Measurements from ENCODE around the gene CRY1.
A peak's percentile ranks its signal among the peaks of the same experiment; 100 is the strongest.

The CRY1 gene

DNA sequence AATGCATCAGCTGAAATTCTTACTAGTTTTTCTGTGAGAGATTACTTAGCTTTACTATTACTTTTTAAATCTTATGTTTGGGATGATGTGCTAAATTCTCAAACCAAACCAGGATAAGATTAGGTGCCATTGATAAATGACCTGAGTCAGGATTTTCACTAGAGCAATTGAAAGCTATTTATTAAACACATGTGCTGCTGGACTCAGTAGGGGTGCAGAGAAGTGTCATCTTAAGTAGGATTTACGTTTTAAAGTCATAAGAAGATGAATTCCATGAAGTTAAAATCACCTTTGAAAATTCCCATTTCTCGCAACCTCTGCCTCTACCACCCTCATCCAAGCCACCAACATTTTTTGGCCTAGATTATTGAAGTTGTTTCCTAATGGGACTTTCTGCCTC is 128.8 kb downstream of the CRY1 start:
- FAIRE-seq (no peak), DNase-seq (ENCODE audit: insufficient read length, low spot score) (no peak)
- TF ChIP-seq, protein P1, sequence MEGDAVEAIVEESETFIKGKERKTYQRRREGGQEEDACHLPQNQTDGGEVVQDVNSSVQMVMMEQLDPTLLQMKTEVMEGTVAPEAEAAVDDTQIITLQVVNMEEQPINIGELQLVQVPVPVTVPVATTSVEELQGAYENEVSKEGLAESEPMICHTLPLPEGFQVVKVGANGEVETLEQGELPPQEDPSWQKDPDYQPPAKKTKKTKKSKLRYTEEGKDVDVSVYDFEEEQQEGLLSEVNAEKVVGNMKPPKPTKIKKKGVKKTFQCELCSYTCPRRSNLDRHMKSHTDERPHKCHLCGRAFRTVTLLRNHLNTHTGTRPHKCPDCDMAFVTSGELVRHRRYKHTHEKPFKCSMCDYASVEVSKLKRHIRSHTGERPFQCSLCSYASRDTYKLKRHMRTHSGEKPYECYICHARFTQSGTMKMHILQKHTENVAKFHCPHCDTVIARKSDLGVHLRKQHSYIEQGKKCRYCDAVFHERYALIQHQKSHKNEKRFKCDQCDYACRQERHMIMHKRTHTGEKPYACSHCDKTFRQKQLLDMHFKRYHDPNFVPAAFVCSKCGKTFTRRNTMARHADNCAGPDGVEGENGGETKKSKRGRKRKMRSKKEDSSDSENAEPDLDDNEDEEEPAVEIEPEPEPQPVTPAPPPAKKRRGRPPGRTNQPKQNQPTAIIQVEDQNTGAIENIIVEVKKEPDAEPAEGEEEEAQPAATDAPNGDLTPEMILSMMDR (IDR thresholded peaks at IDR 0.05; ENCODE audit: insufficient read depth, missing control alignments), result no peak

DNA sequence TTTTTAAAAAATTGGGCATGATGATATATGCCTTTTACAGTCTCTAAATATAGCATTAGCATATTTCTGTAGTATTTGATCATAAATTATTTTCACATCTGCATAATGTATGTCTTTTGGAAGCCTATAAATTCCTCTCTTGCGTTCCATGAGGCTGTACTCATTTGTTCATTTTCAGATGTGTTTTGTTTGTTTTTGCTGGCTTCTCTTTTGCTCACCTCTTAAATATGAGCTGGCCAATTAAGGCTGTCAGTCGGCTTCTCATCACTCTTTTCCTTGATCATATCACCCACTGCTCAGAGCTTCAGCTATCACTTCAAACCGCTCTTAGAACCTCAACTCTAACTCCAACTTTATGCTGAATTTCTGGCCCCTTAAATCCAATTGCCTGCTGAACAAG is 131.1 kb downstream of the CRY1 start:
- no peak for FAIRE-seq
- TF ChIP-seq, protein P1 (IDR thresholded peaks at IDR 0.05; ENCODE audit: insufficient read depth, missing control alignments), result no peak
- no peak for DNase-seq (ENCODE audit: insufficient read length, low spot score)

DNA sequence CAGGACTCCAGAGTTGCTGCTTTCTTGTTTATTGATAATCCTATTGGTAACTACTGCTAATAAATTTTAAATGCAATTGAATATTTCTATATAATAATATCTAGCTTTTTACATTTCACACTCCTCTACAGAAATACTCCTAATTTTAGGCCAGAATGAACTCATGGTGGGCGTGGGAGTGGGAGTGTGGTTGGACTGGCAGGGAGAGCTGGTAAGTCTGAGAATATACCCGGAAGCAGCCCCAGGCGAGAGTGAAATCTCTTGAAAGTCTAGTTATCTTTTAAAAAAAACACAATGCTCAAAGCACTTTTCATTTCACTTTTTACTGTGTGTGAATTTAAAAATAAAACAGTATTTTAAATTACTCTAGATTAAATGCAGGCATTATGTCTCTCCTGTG is 132.9 kb downstream of the CRY1 start:
- FAIRE-seq (no peak), DNase-seq (ENCODE audit: insufficient read length, low spot score) (no peak)
- TF ChIP-seq, protein P1 (IDR thresholded peaks at IDR 0.05; ENCODE audit: insufficient read depth, missing control alignments), result no peak

DNA sequence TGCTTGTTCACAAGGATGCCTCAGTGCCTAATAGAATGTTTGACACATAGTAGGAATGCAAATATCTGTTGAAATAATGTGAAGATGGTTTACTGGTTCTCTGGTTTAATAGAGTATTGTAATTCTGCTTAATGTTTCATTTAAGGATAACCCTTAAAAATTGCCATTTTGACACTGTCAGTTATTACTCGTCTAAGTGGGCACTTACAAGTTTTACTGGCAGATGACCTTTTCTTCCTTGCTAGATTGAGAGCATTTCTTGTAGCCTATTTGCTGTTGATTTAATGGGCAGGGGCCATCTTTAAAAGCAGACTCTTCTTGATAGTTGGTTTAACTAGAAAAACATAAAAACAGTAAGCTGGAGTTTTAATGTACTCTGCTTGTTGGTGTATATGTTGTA is 135.8 kb downstream of the CRY1 start:
- DNase-seq (ENCODE audit: insufficient read length, low spot score) (no peak), FAIRE-seq (no peak)
- TF ChIP-seq, protein P1 (IDR thresholded peaks at IDR 0.05; ENCODE audit: insufficient read depth, missing control alignments), result no peak

DNA sequence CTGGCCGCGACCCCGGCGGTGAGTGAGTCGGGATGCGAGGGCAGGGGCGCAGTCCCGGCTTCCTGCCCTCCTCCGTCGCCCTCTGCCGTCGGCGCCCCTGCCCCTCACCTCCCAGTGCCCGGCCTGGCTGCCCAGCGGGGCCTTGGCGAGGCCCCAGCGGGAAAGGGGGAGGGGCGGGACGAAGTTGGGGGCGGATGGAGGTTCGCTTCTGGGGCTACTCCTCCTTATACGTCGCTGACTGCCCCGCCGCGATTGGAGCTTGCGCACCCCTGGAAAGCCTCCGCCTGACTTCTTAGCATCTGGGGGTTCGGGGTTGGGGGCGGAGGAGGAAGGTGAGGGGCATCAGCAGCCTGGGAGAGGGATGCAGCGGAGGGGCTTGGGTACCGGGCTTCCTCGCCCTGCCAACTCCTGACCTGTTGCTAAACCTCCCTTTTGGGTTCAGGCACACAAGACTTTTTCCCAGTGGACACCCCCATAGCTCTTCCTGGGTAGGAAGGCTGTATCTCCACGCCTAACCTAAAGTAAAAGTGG is 137.2 kb downstream of the CRY1 start:
- TF ChIP-seq, protein P1 (IDR thresholded peaks at IDR 0.05; ENCODE audit: insufficient read depth, missing control alignments), result no peak
- DNase-seq (ENCODE audit: insufficient read length, low spot score) (no peak), FAIRE-seq (no peak)

DNA sequence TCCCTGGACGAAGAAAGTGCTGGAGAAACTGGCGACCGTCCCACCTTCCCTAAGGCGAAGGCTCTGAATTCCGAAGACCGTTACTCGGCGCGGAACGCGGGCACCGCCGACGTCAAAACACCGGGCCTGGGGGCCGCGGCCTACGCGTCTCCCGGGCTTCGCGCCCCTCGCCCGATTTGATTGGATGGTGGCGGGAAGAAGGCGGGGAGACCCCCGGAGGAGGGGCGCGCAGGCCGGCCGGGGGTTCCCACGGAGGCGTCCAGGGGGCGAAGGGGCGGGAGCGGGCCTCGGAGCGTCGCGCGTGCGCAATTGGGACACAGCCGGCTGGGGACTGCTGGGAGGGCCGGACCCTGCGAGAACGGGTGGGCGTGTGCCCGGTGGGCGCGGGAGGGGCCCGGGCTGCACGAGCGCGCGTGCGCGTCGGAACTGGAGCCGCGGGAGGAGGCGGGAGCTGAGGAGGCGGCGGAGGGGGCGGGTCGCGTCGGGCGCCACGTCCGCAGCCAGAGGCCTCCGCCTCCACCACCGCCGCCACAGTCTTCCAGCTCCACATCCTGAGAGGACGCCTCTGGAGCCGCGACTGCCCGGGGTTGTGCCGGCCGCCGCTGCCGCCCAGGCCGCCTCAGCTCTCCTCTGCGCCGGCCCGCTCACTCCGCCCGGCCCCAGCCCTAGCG is 137.8 kb downstream of the CRY1 start, which contains the start of gene TMEM263:
TSS of gene TMEM263 (plus strand) at position 531 of the 671 bp plus-strand sequence. CDS start 11,210 bp downstream, outside the sequence.
- TF ChIP-seq, protein P1 (IDR thresholded peaks at IDR 0.05; ENCODE audit: insufficient read depth, missing control alignments), result no peak
- peak; percentile 63 for DNase-seq (ENCODE audit: insufficient read length, low spot score)
- no peak for FAIRE-seq

Measured in D721Med (cell line).